Measurements from ENCODE around the gene SLC35A4. TPM values are rescaled to one million over a fixed set of nuclear protein-coding genes. Genes with fewer than 3 reads are reported as not detected.
A peak's percentile ranks its signal among the peaks of the same experiment; 100 is the strongest.

SLC35A4 gene
- total and polyA plus RNA-seq, 2 of the 13 experiments (the other 11 are each of a cell fraction or from before 2014, with no cell fraction given) = 0.71 to 4.0 TPM

GRCh38 chr5:140547508-140548299, 16.9 kb upstream of the SLC35A4 start, which contains the start of gene EIF4EBP3 (continued):
- no peak for TF ChIP-seq CENPBD1 (CRISPR knock-in tag; IDR thresholded peaks at IDR 0.05; ENCODE audit: borderline replicate concordance, low read depth)
- 0 out of 2 replicates have a peak, but pooled peaks have one; percentile 59 for TF ChIP-seq TOE1 (CRISPR knock-in tag; IDR thresholded peaks at IDR 0.05)
- peak; percentile 8 for TF ChIP-seq ZNF18 (CRISPR knock-in tag; IDR thresholded peaks at IDR 0.05; ENCODE audit: insufficient replicate concordance)
- peak; percentile 73 for TF ChIP-seq ZNF350 (CRISPR knock-in tag; IDR thresholded peaks at IDR 0.05; ENCODE audit: borderline replicate concordance, low read depth)
- TF ChIP-seq ZNF337 (CRISPR knock-in tag; IDR thresholded peaks at IDR 0.05; ENCODE audit: borderline replicate concordance, low read depth) = peak; percentile 56; the same call in 1 of the 2 replicates
- no peak for TF ChIP-seq MATR3 (CRISPR knock-in tag; IDR thresholded peaks at IDR 0.05)
- TF ChIP-seq KDM3A (CRISPR knock-in tag; IDR thresholded peaks at IDR 0.05; ENCODE audit: low read depth) = peak; percentile 56; the same call in 1 of the 2 replicates
- TF ChIP-seq CEBPB (IDR thresholded peaks at IDR 0.05; ENCODE audit: borderline replicate concordance, low read depth, low read length) = no peak
- peak; percentile 43; the same call in 1 of the 2 replicates for TF ChIP-seq HOMEZ (CRISPR knock-in tag; IDR thresholded peaks at IDR 0.05; ENCODE audit: low read depth)
- TF ChIP-seq ZSCAN9 (CRISPR knock-in tag; IDR thresholded peaks at IDR 0.05; ENCODE audit: borderline replicate concordance) = peak; percentile 81; the same call in 1 of the 2 replicates
- TF ChIP-seq ZNF407 (CRISPR knock-in tag; IDR thresholded peaks at IDR 0.05; ENCODE audit: not compliant biosample characterization) = peak; percentile 12
- no peak for TF ChIP-seq ATF5 (CRISPR knock-in tag; IDR thresholded peaks at IDR 0.05; ENCODE audit: low read depth)
- peak; percentile 66; the same call in 1 of the 2 replicates for TF ChIP-seq CCDC6 (CRISPR knock-in tag; IDR thresholded peaks at IDR 0.05)
- peak; percentile 84 for TF ChIP-seq IKZF4 (CRISPR knock-in tag; IDR thresholded peaks at IDR 0.05; ENCODE audit: borderline replicate concordance, low read depth, not compliant biosample characterization)
- TF ChIP-seq ZSCAN30 (CRISPR knock-in tag; IDR thresholded peaks at IDR 0.05) = 0 out of 2 replicates have a peak, but pooled peaks have one; percentile 68

All from HepG2 (cell line).